ENCODE measurements around the gene IGFN1.
A peak's percentile ranks its signal among the peaks of the same experiment; 100 is the strongest.
"Not testable (repeated sequence)": the region's sequence is repeated elsewhere in the genome, so short reads cannot be mapped to it uniquely, and the experiment has no call there.

IGFN1 gene

GRCh38 chr1:201218409-201218808, 27.8 kb downstream of the IGFN1 start:
- DNase-seq (ENCODE audit: low spot score), result no peak

GRCh38 chr1:201219481-201220387, 29.1 kb downstream of the IGFN1 start:
- DNase-seq (ENCODE audit: low spot score), result no peak

- no peak for DNase-seq (ENCODE audit: low spot score)
Observed at GRCh38 chr1:201220388-201220715, 29.7 kb downstream of the IGFN1 start.

- DNase-seq (ENCODE audit: low spot score), result no peak
Observed at GRCh38 chr1:201221201-201221846, 30.7 kb downstream of the IGFN1 start.

- DNase-seq (ENCODE audit: low spot score), result peak; percentile 10
Observed at GRCh38 chr1:201222125-201222524, 31.5 kb downstream of the IGFN1 start.

- DNase-seq (ENCODE audit: low spot score), result no peak
Observed at GRCh38 chr1:201223852-201224665, 33.4 kb downstream of the IGFN1 start.

- DNase-seq (ENCODE audit: low spot score), result no peak
Observed at GRCh38 chr1:201224666-201225370, 34.2 kb downstream of the IGFN1 start.

GRCh38 chr1:201226178-201226514, 35.5 kb downstream of the IGFN1 start:
- no peak for DNase-seq (ENCODE audit: low spot score)

GRCh38 chr1:201226859-201227488, 36.4 kb downstream of the IGFN1 start:
- DNase-seq (ENCODE audit: low spot score), result no peak

GRCh38 chr1:201228011-201228983, 37.7 kb downstream of the IGFN1 start:
- DNase-seq (ENCODE audit: low spot score), result no peak

- DNase-seq (ENCODE audit: low spot score), result no peak
Observed at GRCh38 chr1:201229095-201229494, 38.5 kb downstream of the IGFN1 start.

- peak; percentile 20 for DNase-seq (ENCODE audit: low spot score)
Observed at GRCh38 chr1:201229771-201230635, 39.4 kb downstream of the IGFN1 start.

- DNase-seq (ENCODE audit: low spot score), result no peak
Observed at GRCh38 chr1:201230676-201231075, 40.1 kb downstream of the IGFN1 start.

- not testable (repeated sequence) for DNase-seq (ENCODE audit: low spot score)
Observed at GRCh38 chr1:201239646-201240045, 49.0 kb downstream of the IGFN1 start.

GRCh38 chr1:201240171-201240570, 49.5 kb downstream of the IGFN1 start:
- DNase-seq (ENCODE audit: low spot score), result no peak

- DNase-seq (ENCODE audit: low spot score), result no peak
Observed at GRCh38 chr1:201241736-201242135, 51.1 kb downstream of the IGFN1 start.

GRCh38 chr1:201245082-201245481, 54.5 kb downstream of the IGFN1 start:
- DNase-seq (ENCODE audit: low spot score), result no peak

GRCh38 chr1:201248721-201249559, 58.3 kb downstream of the IGFN1 start:
- DNase-seq (ENCODE audit: low spot score), result no peak

Measured in LoVo (cell line).